Fibroblast of villous mesenchyme (primary cell): ENCODE data around the gene MBP. TPM values are rescaled to one million over a fixed set of nuclear protein-coding genes. Genes with fewer than 3 reads are reported as not detected.

Experiments
- DNase-seq: peaks from one replicate; pipeline ENCODE4 v3.0.0-alpha.2; 2010; ENCODE audit warnings: low read depth
- H3K4me3 ChIP-seq: 2 replicates; pipeline ENCODE4 v1.5.1; 2011; ENCODE audit warnings: low read depth, mild to moderate bottlenecking, low read length
- total RNA-seq: library from RNA; depleted of rRNA; stranded (reverse); fragments of >200 nt; gene quantifications from 2 replicates; pipeline ENCODE4 v1.2.3, GENCODE V29; 2012
- TF ChIP-seq, protein P1 (sequence below): IDR thresholded peaks from 2 replicates; pipeline ENCODE4 v1.5.1; 2012; ENCODE audit warnings: low read depth, mild to moderate bottlenecking, low read length; ENCODE audit not compliant: insufficient read depth

The MBP gene
- total RNA-seq, 1 donor, result 3.9 TPM

DNA sequence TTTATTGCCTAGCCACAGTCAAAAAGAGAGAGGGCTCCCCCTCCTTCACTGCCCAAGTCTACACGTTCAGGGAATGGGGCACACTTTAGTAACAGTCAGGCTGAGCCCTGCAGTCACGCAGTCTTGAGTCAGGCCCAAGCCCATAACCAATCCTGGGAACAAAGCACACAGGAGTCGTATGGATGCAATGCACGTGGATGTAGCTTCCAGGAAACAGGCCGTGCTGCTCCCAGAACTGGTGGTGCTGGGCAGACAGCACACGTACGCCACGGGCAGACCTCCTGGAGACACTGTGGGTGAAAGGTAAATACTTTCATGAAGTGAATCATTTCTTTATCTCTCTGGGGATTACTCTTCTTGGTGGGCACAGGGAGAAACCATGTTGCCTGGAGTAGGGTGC, 30.0 kb upstream of the MBP start:
- no peak for DNase-seq
- no peak overlapping the region for H3K4me3 ChIP-seq
- TF ChIP-seq, protein P1, sequence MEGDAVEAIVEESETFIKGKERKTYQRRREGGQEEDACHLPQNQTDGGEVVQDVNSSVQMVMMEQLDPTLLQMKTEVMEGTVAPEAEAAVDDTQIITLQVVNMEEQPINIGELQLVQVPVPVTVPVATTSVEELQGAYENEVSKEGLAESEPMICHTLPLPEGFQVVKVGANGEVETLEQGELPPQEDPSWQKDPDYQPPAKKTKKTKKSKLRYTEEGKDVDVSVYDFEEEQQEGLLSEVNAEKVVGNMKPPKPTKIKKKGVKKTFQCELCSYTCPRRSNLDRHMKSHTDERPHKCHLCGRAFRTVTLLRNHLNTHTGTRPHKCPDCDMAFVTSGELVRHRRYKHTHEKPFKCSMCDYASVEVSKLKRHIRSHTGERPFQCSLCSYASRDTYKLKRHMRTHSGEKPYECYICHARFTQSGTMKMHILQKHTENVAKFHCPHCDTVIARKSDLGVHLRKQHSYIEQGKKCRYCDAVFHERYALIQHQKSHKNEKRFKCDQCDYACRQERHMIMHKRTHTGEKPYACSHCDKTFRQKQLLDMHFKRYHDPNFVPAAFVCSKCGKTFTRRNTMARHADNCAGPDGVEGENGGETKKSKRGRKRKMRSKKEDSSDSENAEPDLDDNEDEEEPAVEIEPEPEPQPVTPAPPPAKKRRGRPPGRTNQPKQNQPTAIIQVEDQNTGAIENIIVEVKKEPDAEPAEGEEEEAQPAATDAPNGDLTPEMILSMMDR, result no peak

DNA sequence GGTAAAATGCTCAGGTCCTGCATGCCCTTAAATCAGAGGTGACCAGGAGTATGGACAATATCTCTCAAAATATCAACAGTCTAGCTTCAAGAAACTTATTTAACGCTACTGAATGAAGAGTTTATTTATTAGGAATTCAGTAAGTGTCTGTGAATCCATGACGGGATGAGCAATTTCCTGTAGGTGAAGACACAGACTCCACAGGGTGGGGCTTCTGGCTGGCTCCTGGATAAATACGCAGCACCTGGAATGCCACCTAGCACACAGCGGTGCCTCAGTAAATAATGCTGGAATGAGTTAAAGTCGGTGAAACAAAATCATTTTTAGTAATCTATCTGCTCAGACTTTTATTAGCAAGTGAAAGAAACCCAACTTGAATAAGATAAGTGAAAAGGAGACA, 29.4 kb upstream of the MBP start:
- DNase-seq, result no peak
- H3K4me3 ChIP-seq, result no peak overlapping the region
- TF ChIP-seq, protein P1, result no peak

DNA sequence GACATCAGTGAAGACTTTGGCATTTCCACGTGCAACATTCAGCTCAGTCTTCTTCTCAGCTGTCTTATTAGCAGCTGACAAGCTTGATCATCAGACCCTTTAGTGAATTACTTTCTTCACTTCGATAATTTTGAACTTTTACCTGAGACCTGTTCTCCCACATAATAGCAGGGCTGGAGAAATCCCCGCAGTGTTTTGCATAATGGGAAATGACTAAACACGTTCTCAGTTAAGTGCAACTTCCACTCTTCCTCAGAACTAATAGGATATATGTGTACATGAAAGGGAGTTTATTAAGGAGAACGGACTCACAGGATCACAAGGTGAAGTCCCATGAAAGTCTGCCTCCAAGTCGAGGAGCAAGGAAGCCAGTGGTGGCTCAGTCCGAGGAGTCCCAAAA, 28.8 kb upstream of the MBP start:
- TF ChIP-seq, protein P1, result no peak
- DNase-seq, result no peak
- H3K4me3 ChIP-seq, result no peak overlapping the region

DNA sequence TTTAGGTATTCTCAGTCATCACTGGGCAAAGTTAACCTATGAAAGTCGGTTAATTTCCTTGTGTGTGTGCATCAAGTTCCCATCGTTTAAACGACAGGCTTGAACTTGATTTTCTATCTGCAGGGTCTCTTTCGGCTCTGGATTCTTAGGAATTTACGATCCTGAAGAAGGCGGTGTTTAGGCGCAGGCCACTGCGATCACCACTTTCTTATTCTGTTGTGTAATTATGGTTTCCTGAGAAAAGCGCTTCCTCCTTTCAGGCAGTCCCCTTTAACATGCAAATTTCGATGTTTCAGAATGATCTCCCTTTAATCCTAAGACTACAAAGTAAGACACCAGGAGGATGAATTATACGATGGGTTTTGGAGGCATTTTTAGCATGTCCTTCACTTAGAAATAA, 27.9 kb upstream of the MBP start:
- no peak for DNase-seq
- no peak overlapping the region for H3K4me3 ChIP-seq
- TF ChIP-seq, protein P1, result no peak

DNA sequence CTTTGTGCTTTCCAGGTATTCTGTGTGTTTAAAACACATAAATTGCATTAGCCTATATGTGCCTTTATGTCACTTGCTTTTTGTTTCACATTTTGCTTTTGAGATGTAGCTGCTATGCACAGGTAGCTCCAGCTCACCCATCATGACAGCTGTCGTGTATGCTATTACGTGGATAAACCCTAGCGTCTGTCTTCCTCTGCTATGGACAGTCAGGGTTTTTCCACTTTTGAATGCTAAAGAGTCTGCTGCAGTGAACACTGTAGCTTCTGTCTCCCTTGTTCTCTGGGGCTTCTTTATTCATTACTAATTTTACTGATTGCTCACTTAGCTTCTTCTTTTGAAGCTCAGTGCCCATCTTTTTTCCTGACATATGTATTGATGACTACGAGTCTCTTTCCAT, 24.7 kb upstream of the MBP start:
- no peak overlapping the region for H3K4me3 ChIP-seq
- TF ChIP-seq, protein P1, result no peak
- no peak for DNase-seq

DNA sequence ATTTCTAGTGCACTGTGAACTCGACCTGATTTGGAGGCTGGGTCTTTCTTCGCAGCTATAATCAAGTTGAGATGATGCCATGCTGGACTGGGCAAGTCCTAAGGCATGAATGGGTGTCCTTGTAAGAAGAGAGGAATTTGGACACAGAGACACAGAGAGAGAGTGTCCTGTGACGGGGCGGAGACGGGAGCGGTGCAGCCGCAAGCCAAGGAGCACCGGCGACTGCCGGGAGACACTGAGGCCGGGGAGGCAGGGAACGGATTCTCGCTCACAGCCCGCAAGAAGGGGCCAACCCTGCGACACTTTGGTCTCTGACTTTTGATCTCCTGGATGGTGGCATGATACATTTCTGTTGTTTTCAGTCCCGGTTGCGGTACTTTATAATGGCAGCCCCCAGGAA, 22.4 kb upstream of the MBP start:
- DNase-seq, result no peak
- TF ChIP-seq, protein P1, result no peak
- H3K4me3 ChIP-seq, result no peak overlapping the region

DNA sequence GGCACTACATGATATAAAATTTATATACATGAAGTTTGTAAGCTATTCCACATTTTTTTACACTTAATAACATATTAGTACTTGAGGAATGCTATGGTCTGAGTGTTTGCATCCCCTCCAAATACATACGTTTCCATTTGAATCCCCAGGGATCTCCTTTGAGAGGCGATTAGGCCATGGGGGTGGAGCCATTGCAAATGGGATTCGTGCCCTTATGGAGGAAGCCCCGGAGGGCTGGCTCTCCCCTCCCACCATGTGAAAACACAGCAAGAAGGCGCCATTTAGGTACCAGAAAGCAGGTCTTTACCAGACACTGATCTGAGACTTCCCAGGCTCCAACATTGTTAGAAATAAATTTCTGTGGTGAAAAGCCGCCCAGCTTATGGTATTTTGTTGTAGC, 20.8 kb upstream of the MBP start:
- TF ChIP-seq, protein P1, result no peak
- no peak for DNase-seq
- no peak overlapping the region for H3K4me3 ChIP-seq
